ENCODE data around the gene SEMA4G. TPM values are rescaled to one million over a fixed set of nuclear protein-coding genes. Genes with fewer than 3 reads are reported as not detected.

The SEMA4G gene
- total and polyA plus RNA-seq, 2 of the 13 experiments (the other 11 are each of a cell fraction or from before 2014, with no cell fraction given): 46.2 to 207 TPM

- TF ChIP-seq ATF5 (CRISPR knock-in tag; IDR thresholded peaks at IDR 0.05; ENCODE audit: low read depth) (peak; percentile 30; the same call in 1 of the 2 replicates), ZSCAN9 (CRISPR knock-in tag; IDR thresholded peaks at IDR 0.05; ENCODE audit: borderline replicate concordance) (no peak), ATF7 (IDR thresholded peaks at IDR 0.05) (no peak), ATF7 (CRISPR knock-in tag; IDR thresholded peaks at IDR 0.05) (no peak), SMAD1 (CRISPR knock-in tag; IDR thresholded peaks at IDR 0.05; ENCODE audit: borderline replicate concordance, low read depth) (no peak), SNRNP70 (IDR thresholded peaks at IDR 0.05; ENCODE audit: low read depth, low read length) (no peak), DR1 (CRISPR knock-in tag; IDR thresholded peaks at IDR 0.05) (no peak), ZNF569 (CRISPR knock-in tag; IDR thresholded peaks at IDR 0.05; ENCODE audit: borderline replicate concordance) (no peak), ZNF333 (CRISPR knock-in tag; IDR thresholded peaks at IDR 0.05; ENCODE audit: borderline replicate concordance) (no peak), ZNF205 (CRISPR knock-in tag; IDR thresholded peaks at IDR 0.05) (no peak; the same call in 1 of the 2 replicates), GATA4 (IDR thresholded peaks at IDR 0.05; ENCODE audit: borderline replicate concordance, low read depth) (no peak), FOXP4 (CRISPR knock-in tag; IDR thresholded peaks at IDR 0.05) (peak; percentile 58), ZSCAN31 (CRISPR knock-in tag; IDR thresholded peaks at IDR 0.05; ENCODE audit: low read depth) (0 out of 2 replicates have a peak, but pooled peaks have one; percentile 9)
- TF ChIP-seq, protein P1, sequence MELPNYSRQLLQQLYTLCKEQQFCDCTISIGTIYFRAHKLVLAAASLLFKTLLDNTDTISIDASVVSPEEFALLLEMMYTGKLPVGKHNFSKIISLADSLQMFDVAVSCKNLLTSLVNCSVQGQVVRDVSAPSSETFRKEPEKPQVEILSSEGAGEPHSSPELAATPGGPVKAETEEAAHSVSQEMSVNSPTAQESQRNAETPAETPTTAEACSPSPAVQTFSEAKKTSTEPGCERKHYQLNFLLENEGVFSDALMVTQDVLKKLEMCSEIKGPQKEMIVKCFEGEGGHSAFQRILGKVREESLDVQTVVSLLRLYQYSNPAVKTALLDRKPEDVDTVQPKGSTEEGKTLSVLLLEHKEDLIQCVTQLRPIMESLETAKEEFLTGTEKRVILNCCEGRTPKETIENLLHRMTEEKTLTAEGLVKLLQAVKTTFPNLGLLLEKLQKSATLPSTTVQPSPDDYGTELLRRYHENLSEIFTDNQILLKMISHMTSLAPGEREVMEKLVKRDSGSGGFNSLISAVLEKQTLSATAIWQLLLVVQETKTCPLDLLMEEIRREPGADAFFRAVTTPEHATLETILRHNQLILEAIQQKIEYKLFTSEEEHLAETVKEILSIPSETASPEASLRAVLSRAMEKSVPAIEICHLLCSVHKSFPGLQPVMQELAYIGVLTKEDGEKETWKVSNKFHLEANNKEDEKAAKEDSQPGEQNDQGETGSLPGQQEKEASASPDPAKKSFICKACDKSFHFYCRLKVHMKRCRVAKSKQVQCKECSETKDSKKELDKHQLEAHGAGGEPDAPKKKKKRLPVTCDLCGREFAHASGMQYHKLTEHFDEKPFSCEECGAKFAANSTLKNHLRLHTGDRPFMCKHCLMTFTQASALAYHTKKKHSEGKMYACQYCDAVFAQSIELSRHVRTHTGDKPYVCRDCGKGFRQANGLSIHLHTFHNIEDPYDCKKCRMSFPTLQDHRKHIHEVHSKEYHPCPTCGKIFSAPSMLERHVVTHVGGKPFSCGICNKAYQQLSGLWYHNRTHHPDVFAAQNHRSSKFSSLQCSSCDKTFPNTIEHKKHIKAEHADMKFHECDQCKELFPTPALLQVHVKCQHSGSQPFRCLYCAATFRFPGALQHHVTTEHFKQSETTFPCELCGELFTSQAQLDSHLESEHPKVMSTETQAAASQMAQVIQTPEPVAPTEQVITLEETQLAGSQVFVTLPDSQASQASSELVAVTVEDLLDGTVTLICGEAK (IDR thresholded peaks at IDR 0.05): no peak
- TF ChIP-seq, protein P1 (CRISPR knock-in tag; IDR thresholded peaks at IDR 0.05): no peak
- TF ChIP-seq, protein P2, sequence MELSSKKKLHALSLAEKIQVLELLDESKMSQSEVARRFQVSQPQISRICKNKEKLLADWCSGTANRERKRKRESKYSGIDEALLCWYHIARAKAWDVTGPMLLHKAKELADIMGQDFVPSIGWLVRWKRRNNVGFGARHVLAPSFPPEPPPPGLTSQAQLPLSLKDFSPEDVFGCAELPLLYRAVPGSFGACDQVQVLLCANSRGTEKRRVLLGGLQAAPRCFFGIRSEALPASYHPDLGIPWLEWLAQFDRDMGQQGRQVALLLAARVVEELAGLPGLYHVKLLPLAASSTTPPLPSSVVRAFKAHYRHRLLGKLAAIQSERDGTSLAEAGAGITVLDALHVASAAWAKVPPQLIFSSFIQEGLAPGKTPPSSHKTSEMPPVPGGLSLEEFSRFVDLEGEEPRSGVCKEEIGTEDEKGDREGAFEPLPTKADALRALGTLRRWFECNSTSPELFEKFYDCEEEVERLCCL (CRISPR knock-in tag; IDR thresholded peaks at IDR 0.05; ENCODE audit: borderline replicate concordance): no peak
Measured at GRCh38 chr10:100970076-100970913, 991 bp downstream of the SEMA4G start (continued).
